H1 (cell line): ENCODE results near the gene CDK10. TPM values are rescaled to one million over a fixed set of nuclear protein-coding genes. Genes with fewer than 3 reads are reported as not detected.

Experiments used
- CTCF ChIA-PET: fragments of 300-600 bp; sonication (Branson Sonifier 250); formaldehyde crosslinking; loops from one replicate; lab custom pipeline; 2021; ENCODE audit not compliant: partially characterized antibody; lab: Charles Lee
- POLR2A ChIA-PET: fragments of 300-600 bp; sonication (Branson Sonifier 250); formaldehyde crosslinking; loops from one replicate; lab custom pipeline; 2021; ENCODE audit warnings: inconsistent platforms; ENCODE audit not compliant: partially characterized antibody; lab: Charles Lee
- DNase-seq, 2 experiments: peaks; one replicate each; pipeline versions ENCODE4 v3.0.0 to v3.0.0-alpha.2; 2010 to 2022; ENCODE audit warnings: low spot score in 2 of 2, low read depth in 1 of 2, mixed read lengths in 1 of 2
- FAIRE-seq: peaks from 2 replicates; lab custom pipeline; 2011; peaks lifted over from hg19 to GRCh38; lab: Jason Lieb, UNC
- H2AFZ ChIP-seq: 2 replicates; pipeline ENCODE4 v1.8.1; 2012; ENCODE audit warnings: low read length, inconsistent platforms
- H2AK5ac ChIP-seq: 2 replicates; pipeline ENCODE4 v1.6.1; 2013; ENCODE audit warnings: low read depth, low read length
- H2BK120ac ChIP-seq: replicated peaks from 2 replicates; pipeline ENCODE3; 2013; ENCODE audit warnings: low read depth, low read length, inconsistent platforms
- H2BK12ac ChIP-seq: 2 replicates; pipeline ENCODE4 v1.6.1; 2013; ENCODE audit warnings: low read depth, low read length
- H2BK15ac ChIP-seq: 2 replicates; pipeline ENCODE4 v1.6.1; 2013; ENCODE audit warnings: low read length
- H2BK20ac ChIP-seq: 2 replicates; pipeline ENCODE4 v1.6.1; 2013; ENCODE audit warnings: low read length
- H2BK5ac ChIP-seq: 2 replicates; pipeline ENCODE4 v1.6.1; 2013; ENCODE audit warnings: low read depth, low read length
- H3K14ac ChIP-seq: 2 replicates; pipeline ENCODE4 v1.6.1; 2013; ENCODE audit warnings: inconsistent platforms; ENCODE audit not compliant: insufficient read length
- H3K18ac ChIP-seq: 2 replicates; pipeline ENCODE4 v1.6.1; 2013; ENCODE audit warnings: low read length; ENCODE audit errors: extremely low read depth
- H3K23ac ChIP-seq: 2 replicates; pipeline ENCODE4 v1.6.1; 2013; ENCODE audit warnings: inconsistent platforms; ENCODE audit not compliant: insufficient read length
- H3K23me2 ChIP-seq: 2 replicates; pipeline ENCODE4 v1.6.1; 2013; ENCODE audit warnings: low read depth, low read length
- H3K27ac ChIP-seq: 2 replicates; pipeline ENCODE4 v1.6.1; 2011; ENCODE audit warnings: low read depth, low read length, inconsistent platforms
- H3K27me3 ChIP-seq, 4 experiments: replicated peaks in 1 of 4; 1 replicate in 1 of 4; 2 replicates in 3 of 4; pipeline versions ENCODE4 v1.6.1 to v1.8.1; 2011 to 2013; ENCODE audit warnings: low read length in 3 of 4, mild to moderate bottlenecking in 3 of 4, inconsistent platforms in 2 of 4, mixed read lengths in 2 of 4, moderate library complexity in 1 of 4; ENCODE audit not compliant: control insufficient read depth in 3 of 4, insufficient read depth in 3 of 4; ENCODE audit errors: extremely low read depth in 1 of 4
- H3K36me3 ChIP-seq, 4 experiments: 2 replicates each; pipeline versions ENCODE4 v1.6.1 to v1.8.1; 2011 to 2013; ENCODE audit warnings: mild to moderate bottlenecking in 4 of 4, low read length in 3 of 4, moderate library complexity in 2 of 4, control low read depth in 1 of 4, inconsistent platforms in 1 of 4; ENCODE audit not compliant: insufficient read depth in 4 of 4, control insufficient read depth in 2 of 4
- H3K4ac ChIP-seq: replicated peaks from 2 replicates; pipeline ENCODE3; 2013; ENCODE audit warnings: low read length, low read depth, mixed read lengths, inconsistent platforms; ENCODE audit not compliant: insufficient read length
- H3K4me1 ChIP-seq, 4 experiments: replicated peaks in 1 of 4; 1 replicate in 1 of 4; 2 replicates in 3 of 4; pipeline versions ENCODE4 v1.6.1 to v1.8.1; 2011 to 2013; ENCODE audit warnings: low read length in 3 of 4, inconsistent platforms in 2 of 4, mixed read lengths in 1 of 4; ENCODE audit not compliant: insufficient read depth in 4 of 4, control insufficient read depth in 3 of 4
- H3K4me2 ChIP-seq, 2 experiments: 2 replicates each; pipeline versions ENCODE4 v1.6.1 to v1.8.1; 2011 to 2013; ENCODE audit warnings: low read depth in 2 of 2, low read length in 2 of 2, control low read depth in 1 of 2, inconsistent platforms in 1 of 2, mild to moderate bottlenecking in 1 of 2; ENCODE audit not compliant: insufficient read depth in 1 of 2
- H3K4me3 ChIP-seq, 4 experiments: fragments of 200-600, 300-600 bp in 1 of 4; sonication (generic), shearing (Covaris generic), sonication (Bioruptor Twin) in 1 of 4; 2 replicates each; pipeline versions ENCODE4 v1.5.1 to v1.8.1; 2011 to 2016; ENCODE audit warnings: low read length in 4 of 4, low read depth in 3 of 4, control low read depth in 2 of 4, inconsistent platforms in 2 of 4, mild to moderate bottlenecking in 2 of 4, mixed read lengths in 1 of 4, moderate library complexity in 1 of 4; ENCODE audit not compliant: insufficient read depth in 2 of 4; ENCODE audit errors: extremely low read depth in 1 of 4
- H3K56ac ChIP-seq: replicated peaks from 2 replicates; pipeline ENCODE3; 2013; ENCODE audit warnings: low read depth, mild to moderate bottlenecking, mixed read lengths, low read length, inconsistent platforms; ENCODE audit not compliant: insufficient read length
- H3K79me1 ChIP-seq: 2 replicates; pipeline ENCODE4 v1.6.1; 2013; ENCODE audit warnings: low read depth, low read length, control low read depth
- H3K79me2 ChIP-seq, 2 experiments: 2 replicates each; pipeline versions ENCODE4 v1.6.1 to v1.8.1; 2012 to 2013; ENCODE audit warnings: low read length in 2 of 2, mild to moderate bottlenecking in 2 of 2, inconsistent platforms in 1 of 2; ENCODE audit not compliant: insufficient read depth in 2 of 2, control insufficient read depth in 1 of 2
- H3K9ac ChIP-seq, 4 experiments: replicated peaks in 1 of 4; 1 replicate in 1 of 4; 2 replicates in 3 of 4; pipeline versions ENCODE4 v1.6.1 to v1.8.1; 2011 to 2013; ENCODE audit warnings: low read depth in 3 of 4, low read length in 3 of 4, control low read depth in 2 of 4, mild to moderate bottlenecking in 2 of 4, moderate library complexity in 2 of 4, inconsistent platforms in 1 of 4; ENCODE audit errors: extremely low read depth in 1 of 4
- H3K9me3 ChIP-seq, 2 experiments: 2 replicates each; pipeline versions ENCODE4 v1.6.1 to v1.8.1; 2012 to 2013; ENCODE audit warnings: mild to moderate bottlenecking in 2 of 2, moderate library complexity in 2 of 2, control low read depth in 1 of 2, inconsistent platforms in 1 of 2, low read depth in 1 of 2, low read length in 1 of 2, mixed read lengths in 1 of 2; ENCODE audit not compliant: insufficient read depth in 2 of 2
- H4K20me1 ChIP-seq, 2 experiments: replicated peaks in 1 of 2; 2 replicates each; pipeline versions ENCODE3 to v1.8.1; 2011 to 2013; ENCODE audit warnings: inconsistent platforms in 2 of 2, low read length in 2 of 2, mild to moderate bottlenecking in 1 of 2; ENCODE audit not compliant: insufficient read depth in 2 of 2, control insufficient read depth in 1 of 2
- H4K5ac ChIP-seq: 2 replicates; pipeline ENCODE4 v1.6.1; 2013; ENCODE audit warnings: low read length, low read depth, mixed read lengths, inconsistent platforms; ENCODE audit not compliant: insufficient read length
- H4K8ac ChIP-seq: 2 replicates; pipeline ENCODE4 v1.8.0; 2013; ENCODE audit warnings: mild to moderate bottlenecking, moderate library complexity, low read length, inconsistent platforms; ENCODE audit not compliant: insufficient read depth; ENCODE audit errors: extremely low read depth
- H4K91ac ChIP-seq: replicated peaks from 2 replicates; pipeline ENCODE3; 2013; ENCODE audit warnings: low read length, mixed read lengths, inconsistent platforms; ENCODE audit not compliant: insufficient read length
- JUND ChIP-seq: IDR thresholded peaks from 2 replicates; pipeline ENCODE4 v1.6.1; 2011; ENCODE audit warnings: mild to moderate bottlenecking, improper control_type of control experiment, low read length
- WGBS, 2 experiments: shearing (Covaris generic) in 1 of 2; methylation state at CpG; one replicate each; pipeline versions ENCODE4 v1.1.6 to v1.1.7; 2013 to 2015; ENCODE audit warnings: low lambda C conversion rate in 2 of 2, mixed read lengths in 2 of 2, inconsistent platforms in 1 of 2, low coverage in 1 of 2, missing lambda C conversion rate in 1 of 2; ENCODE audit not compliant: insufficient replicate concordance in 2 of 2, insufficient coverage in 1 of 2, insufficient read length in 1 of 2; ENCODE audit errors: extremely low coverage in 1 of 2, missing lambda C conversion rate in 1 of 2; 5-methylcytosine and 5-hydroxymethylcytosine counted together
- polyA plus RNA-seq, 7 experiments: library from polyadenylated mRNA; depleted of rRNA in 3 of 7; stranded (reverse) in 5 of 7; unstranded in 2 of 7; fragments of >200 nt in 5 of 7; fragments of 200-250 nt in 2 of 7; gene quantifications; 1 replicate in 5 of 7; 2 replicates in 1 of 7; 4 replicates in 1 of 7; pipeline versions ENCODE4 v1.2.1 to v1.2.3, GENCODE V29; 2011 to 2013; ENCODE audit warnings: missing spikeins in 2 of 7, mixed read lengths in 2 of 7
- total RNA-seq: library from RNA; stranded (reverse); fragmentation: NEBNext Ultra II Directional; extraction: Animal tissue kit (Norgen Biotek cat#: 25700); gene quantifications from 2 replicates; pipeline ENCODE4 v1.2.1, GENCODE V29; 2021

Gene CDK10
- total and polyA plus RNA-seq, 2 of the 8 experiments (the other 6 are each of a cell fraction or from before 2014, with no cell fraction given) = 49.5 to 83.9 TPM

- ChIA-PET POLR2A (interaction anchor here (0.9 to 3.6 kb wide), 10 partner anchors 10 to 402 kb away, joined by 3 to 21 read pairs (median 8); partner anchors contain the start of genes CPNE7 and DPEP1), CTCF (interaction anchor here (1.1 to 5.6 kb wide), 10 partner anchors 9 to 268 kb away, joined by 3 to 56 read pairs (median 8); partner anchors contain the start of gene DPEP1)
- H3K23me2 ChIP-seq = no peaks in the 10 kb centered on the region; the same call in 1 of the 2 replicates
- H2BK120ac ChIP-seq = no peak overlapping the region
- no peak for TF ChIP-seq JUND
- H3K56ac ChIP-seq = no peak overlapping the region
- no peaks in the 10 kb centered on the region for H3K4me1 ChIP-seq
- H3K27me3 ChIP-seq = no peaks in the 10 kb centered on the region
- peaks cover 8 to 23% (median 18%) of the 10 kb centered on the region in 4 experiments; a peak in 7 of 8 replicates for H3K36me3 ChIP-seq
- no peak overlapping the region for H4K91ac ChIP-seq
- H3K9ac ChIP-seq = peak overlapping the region in 1 of 4 experiments; percentile 10; a peak in 1 of 7 replicates
- H4K20me1 ChIP-seq = peaks cover 0 to 8% of the 10 kb centered on the region in 2 experiments
- no peak overlapping the region for H3K18ac ChIP-seq
- no peak overlapping the region; the same call in 1 of the 2 replicates for H2AK5ac ChIP-seq
- H2BK12ac ChIP-seq = no peak overlapping the region
- no peak overlapping the region for H2BK5ac ChIP-seq
- 86% methylated on average over 13 of the region's 13 CpGs; no CpG with 5 or more reads in 1 of the 2 experiments for WGBS, 2 experiments
- H3K23ac ChIP-seq = no peak overlapping the region
- no peaks in the 10 kb centered on the region for H3K9me3 ChIP-seq
- H3K79me2 ChIP-seq = no peaks in the 10 kb centered on the region
- DNase-seq (no peak), FAIRE-seq (no peak)
- no peak overlapping the region for H4K5ac ChIP-seq
- no peaks in the 10 kb centered on the region for H3K79me1 ChIP-seq
- H3K4me3 ChIP-seq = no peak overlapping the region
- H3K14ac ChIP-seq = no peak overlapping the region
- no peak overlapping the region for H3K4ac ChIP-seq
- no peak overlapping the region for H3K4me2 ChIP-seq
- H2BK15ac ChIP-seq = no peak overlapping the region
- no peak overlapping the region for H2BK20ac ChIP-seq
- no peak overlapping the region for H4K8ac ChIP-seq
- H3K27ac ChIP-seq = no peak overlapping the region
- H2AFZ ChIP-seq = no peak overlapping the region
Observed at GRCh38 chr16:89642574-89642973, 43.9 kb upstream of the CDK10 start.
